GM19023 (cell line): ENCODE measurements around the gene CRIP1.

ENCODE experiments used
- ATAC-seq: cut with Tn5 transposase; IDR thresholded peaks from one replicate; pipeline ENCODE4 v1.9.1; 2021; ENCODE audit warnings: mild to moderate bottlenecking, moderate library complexity; ENCODE audit not compliant: unreplicated experiment

CRIP1 gene

DNA sequence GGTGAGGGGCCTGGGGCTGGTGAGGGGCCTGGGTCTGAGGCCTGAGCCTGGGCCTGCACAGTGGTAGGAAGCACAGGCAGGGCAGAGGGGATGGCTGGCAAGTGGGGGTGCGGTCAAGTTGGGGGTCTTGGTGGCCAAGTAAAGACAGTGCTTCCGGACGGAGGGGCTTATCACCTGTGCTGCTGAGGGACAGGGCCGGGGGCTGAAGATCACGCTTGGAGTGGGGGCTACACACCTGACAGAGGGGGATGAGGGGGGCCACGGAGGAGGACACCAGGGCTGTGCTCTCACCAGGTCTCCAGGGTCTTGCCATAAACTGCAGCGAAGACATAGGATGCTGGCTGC is 16.6 kb downstream of the CRIP1 start:
- no peak for ATAC-seq

DNA sequence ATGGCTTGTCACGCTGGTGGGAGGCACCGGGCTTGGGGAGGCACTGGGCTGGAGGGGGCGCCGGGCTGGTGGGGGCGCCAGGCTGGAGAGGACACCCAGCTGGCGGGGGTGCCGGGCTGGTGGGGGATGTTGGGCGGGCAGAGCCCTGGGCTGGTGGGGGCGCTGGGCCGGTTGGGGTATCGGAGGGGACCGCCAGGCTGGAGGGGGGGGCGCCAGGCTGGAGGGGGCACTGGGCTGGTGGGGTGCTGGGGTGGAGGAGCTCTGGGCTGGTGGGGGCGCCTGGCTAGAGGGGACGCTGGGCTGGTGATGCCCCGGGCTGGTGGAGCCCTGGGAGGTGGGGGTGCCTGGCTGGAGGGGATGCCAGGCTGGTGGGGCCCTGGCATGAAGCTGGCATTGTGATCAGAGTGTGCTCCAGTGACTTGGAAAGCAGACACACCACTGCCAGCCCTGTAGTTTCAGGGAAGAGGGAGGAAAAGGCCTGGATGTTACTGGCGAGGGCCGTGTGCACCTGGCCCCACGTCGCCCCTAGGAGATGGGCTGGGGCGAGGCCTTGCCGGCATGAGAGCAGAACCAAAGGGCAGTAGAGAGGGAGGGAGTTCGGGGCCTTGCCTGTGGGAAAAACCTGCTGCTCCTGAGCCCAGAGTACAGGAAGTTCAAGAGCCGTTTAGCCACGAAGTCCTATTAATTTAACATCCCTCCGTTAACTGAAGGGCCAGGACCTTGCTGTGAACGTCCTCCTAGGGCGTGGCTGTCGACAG is 17.4 kb downstream of the CRIP1 start:
- ATAC-seq: no peak

DNA sequence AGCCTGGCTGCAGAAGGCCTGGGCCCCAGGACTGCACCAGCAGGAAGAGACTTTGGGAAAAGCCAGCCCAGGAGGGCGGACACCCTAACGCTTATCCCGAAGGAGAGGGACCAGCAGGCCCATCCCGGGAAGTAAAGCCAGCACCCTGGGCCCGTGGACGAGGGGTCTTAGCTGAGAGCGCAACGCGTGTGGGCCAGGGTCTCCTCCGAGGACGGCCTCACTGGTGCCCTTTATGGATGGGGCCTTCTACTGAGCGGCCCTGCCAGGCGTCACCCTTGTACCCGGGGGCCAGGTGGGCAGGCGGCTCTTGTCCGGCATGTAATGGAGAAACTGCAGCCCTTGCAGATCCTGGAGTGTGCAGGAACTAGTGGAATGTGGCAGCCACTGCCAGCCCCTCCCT is 18.4 kb downstream of the CRIP1 start:
- ATAC-seq: no peak

DNA sequence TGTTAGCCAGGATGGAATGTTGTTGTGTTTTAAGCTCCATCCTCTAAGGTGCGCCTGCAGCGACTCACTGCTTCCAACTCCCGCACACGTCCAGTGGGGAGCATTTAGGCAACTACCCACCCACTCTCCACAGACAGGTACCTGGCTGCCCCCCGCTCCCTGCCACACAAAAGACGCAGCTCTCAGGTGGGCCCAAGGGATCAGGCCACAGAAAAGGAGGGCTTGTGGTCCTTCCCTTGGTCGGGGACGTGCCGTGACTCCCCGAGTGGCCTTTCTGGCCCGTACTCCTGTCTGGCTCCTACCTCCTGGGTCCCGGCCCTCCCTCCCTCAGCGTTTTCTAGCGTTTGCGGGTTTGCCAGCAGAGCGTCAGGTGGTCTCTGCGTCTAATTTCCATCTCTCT is 20.6 kb downstream of the CRIP1 start:
- no peak for ATAC-seq

DNA sequence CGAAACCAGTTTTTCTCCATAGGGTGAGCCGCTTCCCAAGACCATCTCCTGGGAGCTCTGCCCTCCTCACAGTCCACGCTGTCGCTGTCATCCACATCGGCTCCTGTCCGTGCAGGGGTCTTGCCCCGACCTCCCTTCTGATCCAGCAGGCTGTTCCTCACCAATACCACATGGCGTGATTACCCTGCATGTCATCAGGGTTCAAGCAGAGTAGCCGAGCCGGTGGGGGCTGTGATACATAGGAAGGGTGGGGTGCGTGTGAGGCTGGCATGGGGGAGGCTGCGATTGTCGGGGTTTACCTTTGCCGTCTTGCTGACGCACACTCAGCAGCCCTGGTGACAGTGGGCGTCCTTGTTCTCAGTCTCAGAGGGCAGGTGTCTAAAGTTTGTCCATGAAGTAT is 21.4 kb downstream of the CRIP1 start:
- no peak for ATAC-seq

DNA sequence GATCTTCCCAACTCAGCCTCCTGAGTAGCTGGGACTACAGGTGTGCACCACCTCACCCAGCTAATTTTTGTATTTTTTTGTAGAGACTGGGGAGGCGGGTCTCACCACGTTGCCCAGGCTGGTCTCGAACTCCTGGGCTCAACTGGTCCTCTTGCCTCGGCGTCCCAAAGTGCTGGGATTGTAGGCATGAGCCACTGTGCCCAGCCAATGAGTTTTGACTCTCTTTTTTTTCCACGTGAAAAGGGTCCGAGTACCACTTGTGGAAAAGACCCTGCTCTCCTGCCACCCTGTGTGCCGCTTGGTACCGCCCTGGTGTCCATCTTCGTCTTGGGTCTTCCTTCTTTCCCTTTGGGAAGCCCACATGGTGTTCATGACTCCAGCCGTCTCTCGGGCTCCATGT is 21.9 kb downstream of the CRIP1 start:
- no peak for ATAC-seq

DNA sequence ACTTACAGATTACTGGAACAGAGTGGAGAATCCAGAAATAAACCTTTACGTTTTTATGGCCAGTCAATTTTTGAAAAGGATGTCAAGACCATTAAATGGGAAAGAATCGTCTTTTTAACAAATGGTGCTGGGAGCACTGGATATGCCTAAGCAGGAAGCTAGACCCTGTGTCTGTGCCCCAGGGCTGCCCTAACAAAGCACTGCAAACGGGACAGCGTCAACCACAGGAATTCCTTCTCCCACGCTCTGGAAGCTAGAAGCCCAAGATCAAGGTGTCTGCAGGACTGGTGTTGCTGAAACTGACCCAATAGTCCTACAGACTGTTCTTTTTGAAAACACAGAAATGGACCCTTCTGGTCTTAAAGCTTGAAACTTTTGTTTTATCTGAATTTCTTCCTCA is 30.4 kb downstream of the CRIP1 start:
- ATAC-seq: no peak

DNA sequence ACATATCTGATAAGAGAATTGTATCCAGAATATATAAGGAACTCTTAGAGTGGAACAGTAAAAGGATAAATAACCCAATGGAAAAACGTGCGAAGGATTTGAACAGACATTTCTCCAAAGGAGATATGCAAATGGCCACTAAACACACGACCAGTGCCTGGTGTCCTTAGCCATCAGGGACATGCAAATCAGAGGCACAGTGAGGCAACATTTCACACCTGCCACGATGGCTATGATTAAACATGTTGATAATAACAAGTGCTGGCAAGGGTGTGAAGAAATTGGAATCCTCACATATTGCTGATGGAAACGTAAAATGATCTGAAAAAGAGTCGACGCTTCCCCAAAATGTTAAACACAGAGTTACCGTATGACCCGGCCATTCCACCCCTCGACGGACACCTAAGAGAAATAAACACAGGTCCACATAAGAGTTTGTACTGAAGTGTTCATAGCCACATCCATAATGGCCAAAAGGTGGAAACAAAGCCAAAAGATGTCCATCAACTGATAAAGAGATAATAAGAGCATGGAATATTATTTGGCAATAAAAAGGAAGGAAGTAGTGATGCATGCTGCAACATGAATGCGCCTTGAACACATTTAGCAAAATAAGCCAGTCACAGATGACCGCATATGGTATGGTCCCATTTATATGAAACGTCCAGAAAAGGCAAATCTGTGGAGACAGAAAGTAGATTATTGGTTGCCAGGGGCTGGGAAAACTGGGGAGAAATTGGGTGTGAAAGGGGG is 33.4 kb downstream of the CRIP1 start:
- no peak for ATAC-seq

DNA sequence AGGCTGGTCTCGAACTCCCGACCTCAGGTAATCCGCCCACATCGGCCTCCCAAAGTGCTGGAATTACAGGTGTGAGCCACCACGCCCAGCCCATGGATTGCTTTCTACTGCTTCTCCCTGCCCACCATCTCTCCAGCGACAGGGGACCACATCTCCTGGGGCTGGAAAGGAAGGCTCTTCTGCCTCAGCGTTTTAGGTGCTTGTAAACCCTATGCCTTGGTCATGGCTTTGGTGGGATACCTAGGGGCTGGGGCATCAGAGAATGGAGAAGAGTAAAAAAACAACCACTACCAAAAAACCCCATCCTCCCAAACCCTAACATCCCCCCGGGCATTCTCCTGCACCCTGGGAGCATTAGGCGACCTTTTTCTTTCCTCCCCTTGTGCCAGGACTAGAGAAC is 38.6 kb downstream of the CRIP1 start:
- ATAC-seq: no peak

DNA sequence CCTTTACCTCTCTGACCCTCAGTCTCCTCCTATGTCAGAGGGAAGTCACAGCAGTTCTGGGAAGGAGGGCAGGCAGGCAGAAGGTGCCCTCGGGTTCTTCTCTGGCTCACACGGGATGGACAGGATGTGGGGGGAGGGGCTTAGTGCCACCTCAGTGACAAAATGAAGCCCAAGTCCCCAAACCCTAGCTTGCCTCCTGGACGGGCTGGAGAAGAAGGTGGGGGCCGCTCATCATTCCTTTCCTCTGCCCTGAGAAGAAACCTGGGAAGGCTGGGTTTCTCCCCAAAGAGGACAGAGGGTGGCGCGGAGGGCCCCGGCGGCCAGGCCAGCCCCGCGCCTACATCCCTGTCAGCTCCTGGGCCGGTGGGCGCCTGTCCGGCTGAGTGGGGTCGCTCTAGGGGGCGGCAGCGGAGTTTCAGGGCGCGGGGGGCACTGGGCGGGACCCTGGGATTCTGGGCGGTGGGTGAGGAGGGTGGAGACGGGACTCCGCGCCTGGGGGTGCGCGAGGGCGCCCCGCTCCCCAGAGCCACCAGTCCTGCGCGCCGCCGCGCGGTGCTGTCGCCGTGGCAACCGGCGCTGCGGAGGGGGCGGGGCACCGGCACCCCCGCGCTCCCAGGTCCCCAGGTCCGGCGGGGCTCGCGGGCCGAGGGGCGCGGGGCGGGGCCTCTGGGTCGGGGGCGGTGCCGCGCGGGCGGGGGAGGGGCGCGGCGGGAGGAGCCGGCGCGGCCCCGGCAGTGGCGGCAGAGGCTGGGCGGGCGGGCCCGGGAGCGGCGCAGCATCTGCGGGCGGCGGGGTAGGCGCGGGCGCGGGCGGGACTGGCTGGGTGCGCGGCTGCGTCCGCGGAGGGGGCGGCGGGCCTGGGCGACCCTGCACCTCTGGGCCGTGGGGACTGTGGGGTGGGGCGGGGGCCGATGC is 39.4 kb downstream of the CRIP1 start, which contains the start of gene TMEM121:
Gene TMEM121 (plus strand): TSS at position 723 of the 915 bp plus-strand sequence. CDS start 2,252 bp downstream, outside the sequence.
- ATAC-seq: no peak

DNA sequence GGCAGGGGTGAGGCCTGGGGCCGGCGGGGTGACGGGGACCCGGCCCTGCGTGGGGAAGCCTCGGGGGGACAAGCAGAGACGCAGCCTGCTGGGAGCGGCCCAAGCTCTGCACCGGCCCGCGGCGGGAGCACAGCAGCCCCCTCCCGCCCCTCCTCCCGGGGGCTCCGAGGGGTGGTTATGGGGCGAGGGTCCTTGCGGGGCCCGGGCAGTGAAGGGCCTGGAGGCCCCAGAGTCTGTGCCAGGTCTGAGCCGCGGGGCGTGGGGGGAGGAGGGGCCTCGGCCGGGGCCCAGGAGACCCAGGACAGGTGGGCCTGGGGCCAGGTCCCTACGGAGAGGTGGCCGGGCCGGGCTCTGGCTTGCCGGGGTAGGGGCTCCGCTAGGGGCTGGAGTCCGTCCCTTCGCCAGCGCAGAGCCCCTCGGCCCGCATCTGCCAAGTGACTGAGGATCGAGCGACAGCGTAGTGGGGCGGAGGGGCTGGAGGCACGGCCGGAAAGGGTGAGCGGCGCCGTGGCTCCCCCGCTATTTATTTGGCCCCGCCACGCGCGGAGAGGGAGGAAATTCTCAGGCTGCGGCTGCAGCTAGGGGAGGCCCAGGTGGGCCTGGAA is 40.2 kb downstream of the CRIP1 start:
- ATAC-seq: no peak

DNA sequence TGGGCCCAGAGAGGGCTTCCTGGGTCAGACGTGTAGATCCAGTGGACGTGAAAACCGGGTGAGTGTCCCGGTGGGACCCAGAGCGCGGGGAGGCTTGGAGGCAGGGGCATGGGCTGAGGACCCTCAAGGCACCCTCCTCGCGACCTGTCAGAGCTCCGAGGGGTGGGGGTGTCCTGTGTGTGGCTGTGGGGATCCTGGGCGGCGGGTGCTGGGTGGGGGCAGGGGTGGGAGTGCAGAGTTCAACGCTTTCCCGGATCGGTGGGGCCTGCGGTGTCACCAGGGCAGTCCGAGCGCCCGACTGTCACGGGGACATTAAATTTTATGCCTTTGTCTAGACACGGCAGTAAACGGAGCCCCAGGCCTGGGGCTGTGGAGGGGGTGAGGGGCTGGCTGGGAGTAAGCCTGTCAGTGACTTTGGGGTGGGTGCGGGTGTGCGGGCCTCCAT is 40.7 kb downstream of the CRIP1 start:
- no peak for ATAC-seq

DNA sequence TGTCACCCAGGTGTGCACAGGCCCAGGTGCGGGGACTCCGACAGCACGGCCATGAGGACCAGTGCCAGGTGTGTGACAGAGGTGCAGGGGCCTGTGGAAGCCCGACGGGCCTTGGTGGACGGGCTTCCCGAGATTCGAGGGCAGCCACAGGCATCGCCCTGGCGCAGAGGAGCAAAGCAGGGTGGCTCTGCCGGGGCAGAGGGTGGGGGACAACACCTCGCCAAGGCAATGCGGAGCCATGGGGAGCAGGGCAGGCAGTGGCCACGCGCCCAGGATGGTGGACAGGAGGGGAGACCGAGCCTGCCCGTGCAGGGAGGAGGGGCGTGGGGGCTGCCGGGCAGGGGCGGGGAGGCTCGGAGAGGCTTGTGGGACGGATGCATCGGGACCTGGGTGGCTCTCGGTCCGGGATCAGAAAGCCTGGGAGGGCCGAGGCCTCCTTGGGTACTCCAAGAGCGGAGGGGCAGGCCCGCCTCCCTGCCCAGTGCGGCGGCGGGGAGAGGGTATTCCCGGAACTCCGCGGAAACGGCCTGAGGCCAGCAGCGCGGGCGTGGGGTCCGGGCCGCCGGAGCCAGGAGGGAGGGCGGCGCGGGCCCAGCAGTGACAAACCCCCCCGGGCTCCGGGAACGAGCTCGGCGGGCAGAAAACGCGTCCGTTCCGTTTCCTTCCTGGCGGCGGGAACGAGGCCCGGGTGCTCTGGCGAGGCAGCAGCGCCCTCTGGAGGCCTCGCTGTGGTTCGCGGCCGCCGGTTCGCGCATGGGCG is 41.3 kb downstream of the CRIP1 start:
- ATAC-seq: no peak

DNA sequence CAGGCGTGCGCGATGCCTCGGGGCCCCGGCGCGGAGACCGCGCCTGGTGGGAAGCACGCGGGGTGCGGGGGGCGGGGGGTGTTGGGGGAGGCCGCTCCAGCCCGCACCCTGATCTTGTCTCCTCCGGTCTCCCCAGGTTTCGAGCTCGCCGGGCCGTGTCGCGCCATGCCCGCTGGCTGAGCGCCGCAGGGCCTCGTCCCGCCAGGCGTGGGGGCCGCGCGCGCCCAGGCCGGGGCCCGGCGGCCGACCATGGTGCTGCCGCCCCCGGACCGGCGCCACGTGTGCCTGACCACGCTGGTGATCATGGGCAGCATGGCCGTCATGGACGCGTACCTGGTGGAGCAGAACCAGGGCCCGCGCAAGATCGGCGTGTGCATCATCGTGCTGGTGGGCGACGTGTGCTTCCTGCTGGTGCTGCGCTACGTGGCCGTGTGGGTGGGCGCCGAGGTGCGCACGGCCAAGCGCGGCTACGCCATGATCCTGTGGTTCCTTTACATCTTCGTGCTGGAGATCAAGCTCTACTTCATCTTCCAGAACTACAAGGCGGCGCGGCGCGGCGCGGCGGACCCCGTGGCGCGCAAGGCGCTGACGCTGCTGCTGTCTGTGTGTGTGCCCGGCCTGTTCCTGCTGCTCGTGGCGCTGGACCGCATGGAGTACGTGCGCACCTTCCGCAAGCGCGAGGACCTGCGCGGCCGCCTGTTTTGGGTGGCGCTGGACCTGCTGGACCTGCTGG is 42.1 kb downstream of the CRIP1 start:
- ATAC-seq: no peak

DNA sequence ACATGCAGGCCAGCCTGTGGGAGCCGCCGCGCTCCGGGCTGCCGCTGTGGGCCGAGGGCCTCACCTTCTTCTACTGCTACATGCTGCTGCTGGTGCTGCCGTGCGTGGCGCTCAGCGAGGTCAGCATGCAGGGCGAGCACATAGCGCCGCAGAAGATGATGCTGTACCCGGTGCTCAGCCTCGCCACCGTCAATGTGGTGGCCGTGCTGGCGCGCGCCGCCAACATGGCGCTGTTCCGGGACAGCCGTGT is 42.6 kb downstream of the CRIP1 start:
- ATAC-seq: no peak

DNA sequence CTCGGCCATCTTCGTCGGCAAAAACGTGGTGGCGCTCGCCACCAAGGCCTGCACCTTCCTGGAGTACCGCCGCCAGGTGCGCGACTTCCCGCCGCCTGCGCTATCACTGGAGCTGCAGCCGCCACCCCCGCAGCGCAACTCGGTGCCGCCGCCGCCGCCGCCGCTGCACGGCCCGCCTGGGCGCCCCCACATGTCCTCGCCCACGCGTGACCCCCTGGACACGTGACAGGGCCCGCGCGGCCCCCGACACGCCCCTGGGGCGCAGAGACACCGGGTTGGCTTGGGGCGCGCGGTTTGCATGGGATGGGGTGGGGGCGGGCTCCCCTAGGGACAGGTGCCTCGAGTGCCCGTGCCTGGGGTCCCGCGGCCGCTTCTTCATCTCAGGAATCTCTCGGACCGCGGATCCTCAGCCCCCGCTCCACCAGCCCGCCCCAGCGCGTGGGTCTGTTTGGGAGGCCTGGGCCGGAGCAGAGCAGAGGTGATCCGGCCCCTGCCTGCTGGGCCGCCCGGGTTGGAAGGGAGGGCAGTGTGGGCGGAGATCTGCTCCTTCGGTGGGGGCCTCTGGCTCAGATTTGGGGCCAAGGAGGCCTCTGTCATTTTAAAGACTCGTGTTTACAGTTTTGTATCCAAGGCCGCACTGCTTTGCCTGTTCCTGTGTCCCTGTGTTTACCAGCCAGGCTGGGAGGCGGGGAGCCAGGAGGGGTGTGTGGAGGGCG is 43.0 kb downstream of the CRIP1 start:
- no peak for ATAC-seq

DNA sequence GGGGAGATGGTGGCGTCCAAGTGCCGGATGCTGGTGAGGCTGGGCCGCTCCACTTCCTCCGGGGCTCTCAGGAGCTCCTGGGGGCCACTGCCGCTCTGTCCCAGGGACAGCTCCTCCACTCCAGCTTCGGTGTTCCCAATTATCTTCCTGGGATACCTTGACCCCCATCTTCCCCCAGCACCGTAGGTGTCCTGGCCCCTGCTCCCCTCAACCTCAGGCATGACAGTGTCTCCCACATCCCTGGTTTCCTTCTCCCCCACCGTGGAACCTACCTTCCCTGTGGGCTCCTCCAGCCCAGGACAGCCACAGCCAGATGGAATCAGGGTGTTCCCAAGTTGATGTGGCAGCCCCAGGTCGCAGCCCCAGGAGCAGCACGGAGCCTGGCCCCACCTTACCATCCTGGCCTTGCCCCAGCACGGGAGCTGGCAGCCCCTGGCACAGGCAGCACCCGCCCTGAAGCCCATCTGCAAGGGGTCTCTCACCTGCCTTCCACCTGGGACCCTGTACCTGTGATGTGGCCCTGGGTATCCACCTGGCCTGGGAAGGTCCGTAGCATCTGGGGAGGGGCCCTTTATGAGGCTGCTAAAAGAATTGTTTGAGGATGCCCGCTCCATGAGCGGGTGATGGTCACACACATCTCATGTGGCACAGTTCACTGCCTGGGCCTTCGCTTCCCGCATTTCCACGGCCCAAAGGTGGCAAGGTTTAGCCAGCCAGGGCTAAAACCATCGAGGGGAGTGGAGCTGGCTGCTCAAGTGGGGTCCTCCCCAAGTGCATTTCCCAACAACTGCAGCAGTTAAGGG is 43.8 kb downstream of the CRIP1 start:
- ATAC-seq: no peak

DNA sequence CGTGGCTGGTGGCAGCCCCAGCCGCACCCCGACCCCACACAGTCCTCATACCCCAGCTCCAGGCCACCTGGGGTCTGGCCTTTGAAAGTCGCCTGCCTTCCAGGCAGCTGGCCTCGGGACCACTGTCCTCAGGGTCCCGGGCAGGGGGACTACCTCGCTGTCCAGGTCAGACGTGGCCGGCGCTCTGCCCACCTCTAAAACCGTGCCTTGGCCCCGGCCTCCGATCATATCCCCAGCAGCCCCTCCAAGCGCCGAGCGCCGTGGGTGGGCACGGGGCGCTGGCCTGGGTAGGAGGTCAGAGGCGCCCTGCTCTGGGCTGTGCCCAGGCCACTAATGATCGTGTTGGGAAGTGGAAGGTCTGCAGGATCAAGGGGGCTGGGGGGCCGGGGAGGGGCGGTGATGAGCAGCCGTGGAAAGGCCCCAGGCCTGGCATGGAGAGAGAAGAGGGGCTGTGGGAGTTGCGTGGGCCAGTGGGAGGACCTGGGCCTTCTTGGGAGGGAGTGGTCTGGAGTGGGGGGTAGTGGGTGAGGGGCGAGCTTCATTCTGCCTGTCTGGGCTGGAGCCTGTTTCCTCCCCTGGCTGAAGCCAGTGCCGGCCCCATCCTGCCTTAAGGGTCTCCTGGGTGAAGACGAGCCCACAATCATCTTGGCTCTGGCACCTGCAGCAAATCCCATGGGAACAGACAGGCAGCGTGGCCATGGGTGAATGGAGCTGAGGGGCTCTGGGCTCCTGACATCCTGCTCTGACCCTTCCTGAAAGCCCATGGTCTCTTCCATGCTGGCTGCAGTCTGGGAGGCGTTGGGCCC is 44.6 kb downstream of the CRIP1 start:
- no peak for ATAC-seq
